ENCODE measurements around the gene USP11. TPM values are rescaled to one million over a fixed set of nuclear protein-coding genes. Genes with fewer than 3 reads are reported as not detected.

The USP11 gene
- total and polyA plus RNA-seq, 2 of the 8 experiments (the other 6 are each of a cell fraction or from before 2014, with no cell fraction given) = 40.9 to 84.0 TPM

DNA sequence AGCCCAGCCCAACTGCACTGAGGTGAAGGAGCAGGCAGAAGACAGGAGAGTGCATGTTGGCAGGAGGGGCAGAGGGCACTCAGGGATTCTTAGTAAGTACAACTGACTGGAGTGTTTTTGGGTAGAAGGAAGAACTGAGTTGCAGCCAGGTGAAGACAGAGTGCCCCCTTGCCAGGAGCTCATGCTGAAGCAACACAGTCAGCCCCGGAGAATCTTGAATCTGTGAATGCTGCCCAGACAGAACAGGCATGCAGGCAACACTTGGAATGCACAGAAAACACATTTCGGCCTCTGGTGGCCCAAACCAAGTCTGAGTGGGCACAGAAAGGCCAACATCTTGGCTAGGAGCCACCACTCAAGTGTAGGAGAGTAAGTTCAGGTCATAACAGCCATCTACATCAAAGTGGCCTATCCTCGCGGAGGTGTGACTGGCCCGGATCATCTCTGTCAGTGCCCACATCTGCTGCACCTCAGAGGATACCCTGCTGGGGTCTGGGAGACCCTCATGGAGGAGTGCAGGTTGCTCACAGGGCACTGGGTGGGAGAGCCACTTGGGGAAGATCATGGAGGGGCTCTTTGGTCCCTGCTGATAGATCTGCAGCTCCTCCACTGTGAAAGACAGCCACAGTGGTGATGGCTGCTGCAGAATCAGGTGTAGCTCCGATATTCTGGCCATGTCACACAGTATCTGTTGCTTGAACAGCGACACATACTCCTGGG, 40.4 kb downstream of the USP11 start:
- Histone ChIP-seq H2BK120ac (replicated peaks; ENCODE audit: low read depth, low read length) (no peak overlapping the region), H4K20me1 (replicated peaks in 1 of 2; ENCODE audit: control insufficient read depth in 1 of 2, insufficient read depth in 2 of 2, low read length in 2 of 2) (no peaks in the 10 kb centered on the region), H3K79me1 (ENCODE audit: low read depth, low read length) (no peaks in the 10 kb centered on the region), H3K27me3 (replicated peaks in 1 of 4; ENCODE audit: control insufficient read depth in 3 of 4, extremely low read depth in 1 of 4, insufficient read depth in 3 of 4, low read length in 3 of 4) (no peaks in the 10 kb centered on the region), H2BK15ac (ENCODE audit: low read length) (no peak overlapping the region), H3K56ac (replicated peaks; ENCODE audit: insufficient read length, low read depth, low read length) (no peak overlapping the region), H4K91ac (replicated peaks; ENCODE audit: insufficient read length, low read length) (no peak overlapping the region), H3K36me3 (ENCODE audit: control insufficient read depth in 2 of 4, insufficient read depth in 4 of 4, low read length in 3 of 4) (no peaks in the 10 kb centered on the region), H3K4ac (replicated peaks; ENCODE audit: insufficient read length, low read depth, low read length) (no peak overlapping the region), H2AFZ (ENCODE audit: low read length) (no peak overlapping the region), H3K18ac (ENCODE audit: extremely low read depth, low read length) (no peak overlapping the region), H3K4me3 (ENCODE audit: extremely low read depth in 1 of 4, insufficient read depth in 2 of 4, low read depth in 3 of 4, low read length in 4 of 4) (no peak overlapping the region), H3K27ac (ENCODE audit: low read depth, low read length) (no peak overlapping the region), H3K9me3 (ENCODE audit: insufficient read depth in 2 of 2, low read depth in 1 of 2, low read length in 1 of 2) (no peaks in the 10 kb centered on the region), H3K9ac (replicated peaks in 1 of 4; ENCODE audit: extremely low read depth in 1 of 4, low read depth in 3 of 4, low read length in 3 of 4) (no peak overlapping the region), H4K5ac (ENCODE audit: insufficient read length, low read depth, low read length) (no peak overlapping the region), H2BK20ac (ENCODE audit: low read length) (no peak overlapping the region), H3K23ac (ENCODE audit: insufficient read length) (no peak overlapping the region), H3K23me2 (ENCODE audit: low read depth, low read length) (no peaks in the 10 kb centered on the region), H2BK5ac (ENCODE audit: low read depth, low read length) (no peak overlapping the region), H3K4me1 (replicated peaks in 1 of 4; ENCODE audit: control insufficient read depth in 3 of 4, insufficient read depth in 4 of 4, low read length in 3 of 4) (no peaks in the 10 kb centered on the region), H3K79me2 (ENCODE audit: control insufficient read depth in 1 of 2, insufficient read depth in 2 of 2, low read length in 2 of 2) (no peaks in the 10 kb centered on the region), H3K4me2 (ENCODE audit: insufficient read depth in 1 of 2, low read depth in 2 of 2, low read length in 2 of 2) (no peak overlapping the region), H3K14ac (ENCODE audit: insufficient read length) (no peak overlapping the region), H4K8ac (ENCODE audit: extremely low read depth, insufficient read depth, low read length) (no peak overlapping the region), H2AK5ac (ENCODE audit: low read depth, low read length) (no peak overlapping the region), H2BK12ac (ENCODE audit: low read depth, low read length) (no peak overlapping the region)
- TF ChIP-seq TAF7 (optimal IDR thresholded peaks at IDR 0.05; ENCODE audit: borderline replicate concordance, low read depth, low read length) (no peak), KDM4A (IDR thresholded peaks at IDR 0.05; ENCODE audit: low read depth, low read length, severe bottlenecking) (no peak), POU5F1 (IDR thresholded peaks at IDR 0.05; ENCODE audit: low read depth, low read length) (no peak), SIX5 (IDR thresholded peaks at IDR 0.05; ENCODE audit: low read depth, low read length) (no peak), KDM1A (IDR thresholded peaks at IDR 0.05; ENCODE audit: borderline replicate concordance, low read length) (no peak)
- TF ChIP-seq, protein P1, sequence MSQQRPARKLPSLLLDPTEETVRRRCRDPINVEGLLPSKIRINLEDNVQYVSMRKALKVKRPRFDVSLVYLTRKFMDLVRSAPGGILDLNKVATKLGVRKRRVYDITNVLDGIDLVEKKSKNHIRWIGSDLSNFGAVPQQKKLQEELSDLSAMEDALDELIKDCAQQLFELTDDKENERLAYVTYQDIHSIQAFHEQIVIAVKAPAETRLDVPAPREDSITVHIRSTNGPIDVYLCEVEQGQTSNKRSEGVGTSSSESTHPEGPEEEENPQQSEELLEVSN (IDR thresholded peaks at IDR 0.05) = no peak
- TF ChIP-seq, protein P2, sequence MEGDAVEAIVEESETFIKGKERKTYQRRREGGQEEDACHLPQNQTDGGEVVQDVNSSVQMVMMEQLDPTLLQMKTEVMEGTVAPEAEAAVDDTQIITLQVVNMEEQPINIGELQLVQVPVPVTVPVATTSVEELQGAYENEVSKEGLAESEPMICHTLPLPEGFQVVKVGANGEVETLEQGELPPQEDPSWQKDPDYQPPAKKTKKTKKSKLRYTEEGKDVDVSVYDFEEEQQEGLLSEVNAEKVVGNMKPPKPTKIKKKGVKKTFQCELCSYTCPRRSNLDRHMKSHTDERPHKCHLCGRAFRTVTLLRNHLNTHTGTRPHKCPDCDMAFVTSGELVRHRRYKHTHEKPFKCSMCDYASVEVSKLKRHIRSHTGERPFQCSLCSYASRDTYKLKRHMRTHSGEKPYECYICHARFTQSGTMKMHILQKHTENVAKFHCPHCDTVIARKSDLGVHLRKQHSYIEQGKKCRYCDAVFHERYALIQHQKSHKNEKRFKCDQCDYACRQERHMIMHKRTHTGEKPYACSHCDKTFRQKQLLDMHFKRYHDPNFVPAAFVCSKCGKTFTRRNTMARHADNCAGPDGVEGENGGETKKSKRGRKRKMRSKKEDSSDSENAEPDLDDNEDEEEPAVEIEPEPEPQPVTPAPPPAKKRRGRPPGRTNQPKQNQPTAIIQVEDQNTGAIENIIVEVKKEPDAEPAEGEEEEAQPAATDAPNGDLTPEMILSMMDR (IDR thresholded peaks at IDR 0.05; ENCODE audit: control extremely low read depth in 1 of 3, insufficient read depth in 1 of 3, low read depth in 1 of 3, low read length in 3 of 3) = no peak
- TF ChIP-seq, protein P3, sequence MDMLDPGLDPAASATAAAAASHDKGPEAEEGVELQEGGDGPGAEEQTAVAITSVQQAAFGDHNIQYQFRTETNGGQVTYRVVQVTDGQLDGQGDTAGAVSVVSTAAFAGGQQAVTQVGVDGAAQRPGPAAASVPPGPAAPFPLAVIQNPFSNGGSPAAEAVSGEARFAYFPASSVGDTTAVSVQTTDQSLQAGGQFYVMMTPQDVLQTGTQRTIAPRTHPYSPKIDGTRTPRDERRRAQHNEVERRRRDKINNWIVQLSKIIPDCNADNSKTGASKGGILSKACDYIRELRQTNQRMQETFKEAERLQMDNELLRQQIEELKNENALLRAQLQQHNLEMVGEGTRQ (IDR thresholded peaks at IDR 0.05; ENCODE audit: low read length) = no peak
- ChIA-PET POLR2A (ENCODE audit: partially characterized antibody) (interaction anchor here (1.7 kb wide), 1 partner anchor 24 kb away, joined by 3 read pairs; no protein-coding TSS in a partner anchor), CTCF (ENCODE audit: partially characterized antibody) (interaction anchor here (0.7 to 0.9 kb wide), 2 partner anchors 13 to 229 kb away, joined by 4 to 6 read pairs; no protein-coding TSS in a partner anchor)
- FAIRE-seq = no peak
- 77% methylated on average over 7 of the region's 7 CpGs; no CpG with 5 or more reads in 1 of the 2 experiments for WGBS, 2 experiments (ENCODE audit: extremely low coverage in 1 of 2, insufficient coverage in 1 of 2, insufficient read length in 1 of 2, insufficient replicate concordance in 2 of 2, low coverage in 1 of 2, low lambda C conversion rate in 2 of 2, missing lambda C conversion rate in 1 of 2)
- no peak for DNase-seq (ENCODE audit: low read depth in 1 of 2, low spot score in 2 of 2)

Measured in H1 (cell line).